RKO (cell line): ENCODE data around the gene KIF26B.
"Not testable (repeated sequence)": the region's sequence is repeated elsewhere in the genome, so short reads cannot be mapped to it uniquely, and the experiment has no call there.

Source experiments
- DNase-seq: peaks from one replicate; pipeline ENCODE4 v3.0.0-alpha.2; 2016; ENCODE audit warnings: low spot score

The KIF26B gene

DNA sequence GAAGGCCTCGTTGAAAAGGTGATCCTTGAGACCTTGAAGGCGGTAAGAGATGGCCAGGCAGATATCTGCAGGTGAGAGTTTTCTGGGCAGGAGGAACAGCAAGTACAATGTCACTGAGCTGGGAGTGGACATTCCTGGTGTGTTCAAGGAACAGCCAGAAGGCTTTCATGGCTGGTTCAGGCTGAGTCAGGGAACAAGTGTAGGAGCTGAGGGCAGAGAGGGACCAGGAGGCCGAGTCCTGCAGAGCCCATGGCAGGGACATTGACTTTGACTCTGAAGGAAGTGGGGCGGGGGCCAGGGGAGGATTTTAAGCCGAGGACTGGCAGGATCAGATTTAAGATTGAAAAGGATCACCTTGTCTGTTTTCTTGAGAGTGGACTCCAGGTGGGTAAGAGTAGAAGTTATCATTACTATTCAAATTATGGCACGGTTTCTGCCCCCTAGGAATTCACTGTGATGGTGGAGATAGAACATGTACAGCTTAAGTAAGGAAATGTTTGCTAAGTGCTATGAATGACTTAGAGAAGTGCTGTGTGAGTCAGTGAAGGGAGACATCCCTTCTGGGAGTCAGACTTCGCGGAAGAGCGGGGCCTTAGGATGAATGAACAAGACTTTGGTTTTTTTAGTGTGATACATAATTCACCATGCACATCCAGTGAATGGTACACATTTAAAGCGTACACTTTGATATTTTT lies 202.3 kb downstream of the KIF26B start:
- no peak for DNase-seq

DNA sequence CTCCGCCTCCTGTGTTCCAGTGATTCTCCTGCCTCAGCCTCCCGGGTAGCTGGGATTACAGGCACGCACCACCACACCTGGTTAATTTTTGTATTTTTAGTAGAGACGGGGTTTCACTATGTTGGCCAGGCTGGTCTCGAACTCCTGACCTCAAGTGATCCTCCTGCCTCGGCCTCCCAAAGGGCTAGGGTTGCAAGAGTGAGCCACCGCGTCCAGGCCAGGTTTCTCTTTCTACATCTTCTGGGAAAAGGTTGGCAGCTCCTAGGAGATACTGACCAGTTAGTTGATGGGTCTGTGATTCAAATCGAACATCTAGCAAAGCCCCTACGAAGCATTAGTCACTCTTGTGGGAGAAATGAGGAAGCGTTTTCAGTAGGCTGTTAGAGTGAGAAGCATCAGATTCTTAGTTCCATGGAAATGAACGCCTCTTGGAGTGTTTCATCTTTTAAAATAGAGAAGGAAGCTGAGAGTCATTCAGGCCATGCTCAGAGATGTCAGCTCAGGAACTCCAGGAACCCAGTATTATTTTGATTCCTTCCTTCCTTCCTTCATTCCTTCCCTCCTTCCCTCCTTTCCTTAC lies 204.4 kb downstream of the KIF26B start:
- DNase-seq: not testable (repeated sequence)

DNA sequence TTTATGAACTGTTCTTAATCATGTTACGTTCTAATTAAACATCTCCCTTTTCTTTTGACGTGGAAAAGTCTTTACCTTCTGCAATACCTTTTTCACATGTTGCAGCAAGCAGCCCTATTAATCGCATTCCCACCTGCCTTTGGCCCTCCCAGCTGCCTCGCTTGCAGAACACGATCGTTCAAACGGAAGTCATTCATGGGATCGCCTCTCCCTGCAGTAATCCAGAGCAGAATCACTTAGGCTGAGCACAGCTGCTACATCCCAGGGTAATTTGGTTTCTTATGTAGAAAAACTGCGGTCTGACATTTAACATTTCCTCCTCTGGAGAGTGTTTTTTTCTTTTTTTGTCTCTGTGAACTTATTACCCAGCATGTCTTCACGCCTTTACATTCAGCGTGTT lies 206.3 kb downstream of the KIF26B start:
- no peak for DNase-seq

DNA sequence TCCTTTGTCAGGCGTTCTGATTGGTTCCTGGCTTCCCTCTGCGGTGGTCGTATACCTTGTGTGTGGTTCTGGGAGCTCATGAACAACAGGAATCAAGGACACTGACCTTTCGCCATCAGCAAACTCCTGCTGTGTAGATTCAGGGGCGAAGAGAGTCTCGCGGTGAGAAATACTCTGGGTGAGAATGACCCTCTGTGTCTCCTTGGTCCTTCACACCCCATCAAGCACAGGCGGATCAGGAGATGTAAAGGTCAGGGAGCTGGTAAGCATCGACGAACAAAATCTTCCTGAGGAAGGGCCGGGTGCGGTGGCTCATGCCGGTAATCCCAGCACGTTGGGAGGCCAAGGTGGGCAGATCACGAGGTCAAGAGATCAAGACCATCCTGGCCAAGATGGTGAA lies 207.2 kb downstream of the KIF26B start:
- DNase-seq: no peak

DNA sequence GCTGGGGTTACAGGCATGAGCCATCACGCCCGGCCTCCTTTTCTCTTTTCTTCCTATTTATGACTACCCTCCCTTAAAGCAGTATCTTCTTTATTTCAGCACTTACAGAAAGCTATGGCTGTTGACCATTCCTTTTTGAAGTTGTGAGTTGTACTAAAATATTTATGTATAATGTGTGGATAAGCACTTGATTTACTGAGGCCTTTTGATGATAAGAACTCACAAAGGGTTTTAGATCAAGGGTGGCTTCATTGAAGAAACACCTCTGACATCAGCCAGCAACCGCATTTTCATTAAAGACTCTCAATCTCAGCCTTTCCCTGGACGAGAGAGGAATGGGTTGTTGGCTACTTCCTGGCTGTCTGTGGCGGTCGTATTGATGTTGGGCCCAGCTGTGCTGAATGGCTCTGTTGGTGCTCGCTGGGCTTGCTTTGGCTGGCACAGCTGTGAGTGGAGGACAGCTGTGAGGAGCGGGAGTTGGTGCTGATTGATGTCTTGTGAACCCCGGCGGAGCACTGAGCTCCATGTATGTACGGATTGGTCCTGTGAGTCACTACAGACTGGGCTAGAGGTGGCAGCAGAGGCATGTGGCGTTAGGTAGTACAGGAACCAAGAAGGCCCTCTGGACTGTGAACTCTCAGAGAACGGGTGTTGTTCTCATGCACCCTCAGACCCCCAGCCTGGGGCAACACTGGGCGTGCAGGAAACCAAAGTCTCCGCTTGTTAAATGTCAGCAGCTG lies 208.8 kb downstream of the KIF26B start:
- no peak for DNase-seq

DNA sequence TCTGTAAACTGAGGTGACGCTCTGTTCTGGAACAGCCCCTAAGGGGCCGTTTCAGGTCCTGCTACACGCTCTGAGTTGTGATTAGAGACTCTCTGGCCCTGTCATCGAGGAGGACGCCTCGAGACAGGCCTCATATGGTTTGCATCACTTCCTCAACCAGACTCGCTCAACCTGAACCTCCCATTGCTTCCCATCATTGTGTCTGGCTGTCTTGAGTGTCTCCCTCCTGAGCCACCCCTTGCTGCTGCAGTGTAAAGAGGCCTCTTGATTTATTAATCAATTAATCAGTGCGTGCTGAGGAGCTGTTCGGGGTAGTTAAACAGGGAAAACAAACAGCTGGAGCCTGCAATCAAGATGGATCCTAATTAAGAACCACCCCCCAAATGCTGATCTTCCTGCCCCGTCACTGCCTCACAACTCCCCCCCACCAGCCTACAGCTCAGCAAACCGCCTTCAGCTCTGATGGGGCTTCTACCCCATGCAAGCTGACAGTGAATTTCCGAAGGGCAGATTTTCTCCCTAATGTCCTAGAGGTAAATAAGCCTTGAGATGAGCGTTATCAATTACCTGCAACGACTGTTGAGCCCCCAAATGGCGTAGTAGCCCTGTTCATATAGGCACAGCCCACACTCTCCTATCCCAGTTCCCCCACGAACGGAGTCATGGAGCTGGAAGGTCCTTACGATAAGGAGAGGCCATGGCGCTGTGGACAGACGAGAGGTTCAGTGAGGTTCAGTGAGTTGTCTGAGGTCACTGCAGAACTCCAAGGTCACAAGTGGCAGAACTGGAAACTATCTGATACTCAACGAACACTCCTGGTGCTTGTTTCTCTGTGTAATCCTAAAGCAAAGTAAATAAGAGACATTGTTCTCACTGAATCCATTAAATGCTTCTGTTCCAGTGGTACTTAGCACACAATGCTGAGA lies 210.6 kb downstream of the KIF26B start:
- DNase-seq: no peak

DNA sequence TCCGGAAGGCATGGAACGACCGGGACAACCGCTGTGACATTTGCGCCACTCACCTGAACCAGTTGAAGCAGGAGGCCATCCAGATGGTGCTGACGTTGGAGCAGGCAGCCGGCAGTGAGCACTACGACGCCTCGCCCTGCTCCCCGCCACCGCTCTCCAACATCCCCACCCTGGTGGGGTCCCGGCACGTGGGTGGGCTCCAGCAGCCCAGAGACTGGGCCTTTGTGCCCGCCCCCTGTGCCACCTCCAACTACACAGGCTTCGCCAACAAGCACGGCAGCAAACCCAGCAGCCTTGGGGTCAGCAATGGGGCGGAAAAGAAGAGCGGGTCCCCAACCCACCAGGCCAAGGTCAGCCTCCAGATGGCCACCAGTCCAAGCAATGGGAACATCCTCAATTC lies 212.1 kb downstream of the KIF26B start:
- no peak for DNase-seq

DNA sequence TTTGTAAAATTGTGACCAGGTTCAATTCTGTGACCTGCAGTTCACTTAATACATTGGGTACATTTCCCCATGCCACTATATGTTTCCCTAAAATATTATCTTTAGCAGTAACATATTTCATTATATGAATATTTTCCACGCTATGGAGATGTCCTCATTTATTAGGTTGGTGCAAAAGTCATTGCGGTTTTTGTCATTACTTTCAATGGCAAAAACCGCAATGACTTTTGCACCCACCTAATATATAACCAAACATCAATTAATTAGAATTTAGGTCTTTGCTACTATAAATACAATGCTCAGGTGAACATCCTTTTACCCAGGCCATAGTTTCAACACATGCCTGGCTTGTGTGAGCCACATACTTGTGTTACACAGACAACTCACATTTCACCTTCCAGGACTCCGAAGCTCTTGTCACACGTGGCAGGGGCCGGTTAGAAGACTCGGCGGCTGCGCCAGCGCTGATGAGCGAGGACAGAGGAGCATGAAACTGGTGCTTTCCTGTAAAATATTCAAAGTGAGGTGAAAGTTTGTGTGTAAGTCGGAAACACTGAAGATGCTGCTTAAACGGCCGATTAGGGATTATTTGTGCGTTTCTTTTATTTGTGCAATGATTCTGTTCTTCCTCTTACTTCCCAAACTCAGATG lies 215.5 kb downstream of the KIF26B start:
- DNase-seq: no peak

DNA sequence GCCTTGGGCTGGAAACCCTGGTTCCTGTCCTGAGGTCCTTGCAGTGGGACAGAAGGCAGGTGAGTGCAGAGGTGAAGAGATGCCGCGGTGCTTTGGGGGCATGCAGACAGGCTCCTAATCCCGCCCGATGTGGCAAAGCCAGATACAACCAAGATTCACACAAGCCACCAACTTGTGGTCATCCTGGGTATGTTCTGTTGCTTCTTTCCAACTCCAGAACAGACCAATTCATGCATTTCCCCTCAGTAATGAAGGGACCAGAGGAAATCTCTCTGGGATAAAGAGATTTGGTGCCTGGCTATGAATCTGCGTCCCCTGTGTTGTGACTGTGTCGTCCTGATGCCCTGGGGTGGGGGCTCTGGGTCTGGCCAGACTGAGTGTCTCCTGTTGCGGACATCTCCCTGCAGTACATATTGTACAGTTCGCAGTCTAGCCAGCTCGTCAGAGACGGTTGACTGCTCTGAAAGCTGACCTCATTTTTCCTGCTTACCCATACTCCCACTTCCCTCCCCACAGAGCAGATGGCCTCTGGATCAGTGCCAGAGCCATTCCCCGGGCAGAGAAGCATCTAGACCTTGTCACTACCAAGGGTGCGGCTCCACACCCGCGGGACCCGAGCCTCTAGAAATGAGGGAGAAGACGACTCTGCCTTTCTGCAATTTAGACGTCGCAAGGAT lies 216.3 kb downstream of the KIF26B start:
- no peak for DNase-seq

DNA sequence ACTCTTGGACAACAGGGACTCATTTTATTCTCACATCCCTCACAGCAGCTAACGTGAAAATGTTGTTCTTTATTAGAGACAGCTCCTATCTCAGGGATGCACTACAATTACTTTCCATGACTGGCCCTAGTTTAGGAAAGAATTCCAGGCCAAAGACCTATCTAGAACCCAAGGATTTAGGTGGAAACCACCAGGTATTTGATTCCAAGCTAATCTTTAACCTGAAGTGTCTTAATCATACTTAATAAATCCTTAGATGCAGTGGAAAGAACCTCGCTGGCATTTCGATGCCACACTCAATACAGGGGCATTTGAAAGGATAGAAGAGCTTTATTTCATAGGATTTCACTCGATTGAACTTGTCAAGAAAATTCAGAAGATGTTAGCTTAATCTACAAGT lies 218.3 kb downstream of the KIF26B start:
- DNase-seq: no peak

DNA sequence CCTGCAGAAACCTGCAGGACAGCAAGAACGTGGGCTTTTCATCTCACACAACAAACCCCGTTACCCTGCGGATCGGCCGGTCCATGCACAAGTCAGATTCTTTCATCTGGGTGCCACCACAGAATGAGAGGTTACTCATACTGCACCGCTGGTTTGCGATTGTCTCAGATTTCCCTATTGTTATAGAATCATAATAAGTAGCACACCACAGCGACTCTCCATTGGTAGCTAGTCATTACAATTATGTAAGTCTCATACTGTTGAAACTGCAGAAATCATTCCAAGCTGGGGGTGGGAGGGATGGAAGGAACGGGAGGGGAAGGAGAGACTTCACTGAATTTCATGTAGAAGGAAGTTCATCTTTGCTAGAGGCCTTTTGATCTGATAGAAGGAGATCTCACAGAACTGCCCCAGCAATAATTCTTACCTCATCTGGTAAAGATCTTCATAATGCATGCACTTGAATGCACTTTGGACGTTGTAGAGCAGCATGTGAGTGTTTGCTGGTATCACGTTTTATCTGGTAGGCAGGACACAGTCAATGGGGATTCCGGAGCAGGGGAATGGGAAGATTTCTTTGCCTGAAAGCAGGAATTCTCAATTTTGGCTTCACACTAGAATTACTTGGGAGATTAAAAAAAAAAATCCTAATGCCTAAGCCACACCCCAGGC lies 221.1 kb downstream of the KIF26B start:
- DNase-seq: no peak

DNA sequence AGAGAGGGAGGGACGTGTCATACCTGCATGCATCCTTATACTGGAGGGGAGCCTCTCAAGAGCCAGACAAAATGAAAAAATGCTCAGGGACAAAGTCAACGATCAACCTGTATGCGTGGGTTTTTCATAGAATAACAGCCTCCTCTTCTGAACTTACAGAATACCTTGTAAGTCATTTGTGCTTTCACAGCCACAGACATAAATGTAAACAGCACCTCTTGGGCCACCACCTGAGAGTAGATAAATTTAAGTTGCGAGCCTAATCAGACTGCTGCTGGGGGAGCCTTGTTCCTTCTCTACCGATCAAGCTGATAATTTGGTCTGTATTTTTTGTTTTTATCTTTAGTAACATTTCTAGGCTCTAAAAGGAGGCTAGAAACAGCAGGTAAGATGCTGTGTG lies 223.1 kb downstream of the KIF26B start:
- no peak for DNase-seq

DNA sequence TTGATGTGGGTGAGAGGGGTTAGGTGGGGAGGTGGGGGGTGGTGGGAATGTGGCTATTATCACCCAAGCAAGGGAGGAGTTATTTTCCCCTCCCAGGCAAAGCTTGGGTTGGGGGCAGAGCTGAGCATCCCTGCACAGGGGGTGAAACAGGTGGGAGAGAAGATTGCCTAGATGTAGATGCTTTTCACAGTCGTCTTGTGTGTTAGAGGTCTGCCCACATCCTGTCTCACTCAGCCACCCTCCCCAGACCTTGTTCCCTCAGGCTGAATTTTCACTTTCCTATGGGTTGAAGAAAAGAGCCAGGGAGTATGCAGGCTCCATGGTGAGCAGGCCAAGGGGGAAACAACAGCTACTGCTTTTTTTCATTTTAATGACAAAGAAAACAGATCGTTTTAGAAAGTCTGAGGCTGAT lies 223.5 kb downstream of the KIF26B start:
- no peak for DNase-seq

DNA sequence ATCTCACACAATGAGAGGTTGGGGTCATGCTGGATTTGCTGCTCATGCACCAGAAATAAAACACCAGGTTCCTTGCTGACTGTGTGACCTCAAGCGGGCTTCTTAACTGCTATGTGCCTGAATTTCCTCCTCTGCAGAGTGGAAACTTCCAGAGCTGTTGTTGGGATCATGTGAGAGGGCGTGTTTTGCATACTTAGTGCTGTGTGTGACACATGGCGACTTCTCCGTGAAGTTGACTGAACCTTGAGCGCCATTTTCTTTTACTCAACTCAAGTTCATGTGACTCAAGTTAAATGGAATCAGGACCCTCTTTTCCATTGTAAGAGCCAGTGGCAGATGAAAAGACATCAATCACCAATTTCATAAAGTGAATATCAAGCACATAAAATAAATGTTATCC lies 224.0 kb downstream of the KIF26B start:
- DNase-seq: no peak

DNA sequence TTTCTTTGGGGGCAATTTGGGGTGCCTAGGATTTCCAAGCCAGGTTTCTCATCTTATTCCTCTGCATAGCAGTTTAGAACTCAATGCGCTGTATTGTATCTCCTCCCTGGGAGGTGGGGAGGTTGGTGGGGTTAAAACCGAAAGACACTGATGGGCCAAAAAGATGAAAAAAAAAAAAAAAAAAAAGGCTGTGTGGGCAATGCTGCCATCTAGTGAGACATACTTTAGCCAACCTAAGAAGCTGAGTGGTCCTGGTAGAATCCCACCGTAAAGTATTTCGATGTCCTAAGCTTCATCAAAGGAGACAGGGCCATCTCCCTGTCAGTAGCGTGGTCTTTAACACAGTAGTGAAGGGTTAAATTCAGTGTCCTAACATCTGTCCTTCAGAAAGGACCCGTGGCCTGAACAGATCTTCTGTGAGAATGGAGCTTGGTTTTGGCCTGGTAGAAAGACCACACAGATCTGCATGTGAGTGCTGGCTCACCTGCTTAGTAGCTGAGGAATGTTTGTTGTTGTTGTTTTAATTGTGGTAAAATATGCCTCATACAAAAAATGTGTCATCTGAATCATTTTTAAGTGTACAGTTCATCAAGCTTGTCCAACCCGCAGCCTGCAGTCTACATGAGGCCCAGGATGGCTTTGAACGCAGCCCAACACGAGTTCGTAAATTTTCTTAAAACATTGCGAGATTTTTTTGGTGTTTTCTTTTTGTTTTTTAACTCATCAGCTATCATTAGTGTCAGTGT lies 226.2 kb downstream of the KIF26B start:
- DNase-seq: no peak

DNA sequence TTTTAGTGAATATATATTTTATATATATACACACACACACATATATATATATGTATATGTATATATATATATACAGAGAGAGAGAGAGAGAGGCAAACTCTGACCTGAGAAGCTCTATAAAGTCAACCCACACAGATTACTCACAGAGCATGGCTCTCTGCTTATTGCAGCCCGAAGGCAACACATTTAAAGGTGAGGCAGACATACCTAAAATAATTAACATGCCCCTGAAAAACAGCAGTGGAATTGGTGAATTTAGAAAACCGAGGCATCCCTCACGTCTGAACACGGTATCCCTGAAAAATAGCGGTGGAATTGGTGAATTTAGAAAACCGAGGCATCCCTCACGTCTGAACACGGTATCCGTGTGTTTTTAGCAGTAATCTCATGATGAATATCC lies 228.2 kb downstream of the KIF26B start:
- no peak for DNase-seq

DNA sequence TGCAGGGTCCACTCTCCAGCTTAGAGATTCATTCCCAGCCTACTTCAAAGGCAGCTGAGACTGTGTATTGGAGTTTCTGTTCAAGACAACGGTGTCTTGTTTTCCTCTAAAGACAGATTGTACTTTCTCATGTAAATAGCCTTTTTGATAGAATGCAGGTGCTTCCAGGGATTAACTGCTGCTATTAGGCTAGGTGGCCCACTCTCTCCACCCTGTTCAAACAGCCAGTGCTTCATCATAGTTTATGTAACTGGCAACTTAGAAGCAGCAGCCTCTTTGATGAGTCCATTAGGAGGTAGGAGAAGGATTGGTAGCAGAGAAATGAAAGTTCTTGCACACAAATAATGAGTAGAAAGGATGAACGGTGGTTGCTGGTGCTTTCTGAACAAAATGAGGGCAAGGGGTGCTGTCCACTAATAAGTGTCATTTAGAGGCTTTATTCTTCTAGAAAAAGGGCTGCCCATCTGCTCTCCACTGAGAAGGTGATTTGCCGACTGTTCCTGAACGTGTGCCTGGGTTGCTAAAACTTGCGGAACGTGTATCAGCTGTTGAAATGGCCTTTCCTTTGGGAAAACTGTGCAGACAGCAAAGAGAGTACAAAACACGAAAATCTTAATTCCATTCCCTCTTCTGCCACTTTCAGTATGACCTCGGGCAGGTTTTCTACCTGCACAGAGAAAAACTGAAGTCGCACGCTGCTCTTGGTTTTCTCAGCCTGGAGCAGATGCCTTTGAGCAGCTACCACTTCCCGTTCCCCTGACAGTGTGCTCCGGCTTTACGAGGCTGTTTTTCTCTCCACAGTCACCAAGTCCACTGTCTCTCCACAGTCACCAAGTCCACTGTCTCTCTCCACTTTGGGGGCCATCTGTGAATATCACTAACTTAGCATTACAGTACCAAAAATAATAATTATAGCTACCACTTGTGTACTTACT lies 228.9 kb downstream of the KIF26B start:
- DNase-seq: no peak

DNA sequence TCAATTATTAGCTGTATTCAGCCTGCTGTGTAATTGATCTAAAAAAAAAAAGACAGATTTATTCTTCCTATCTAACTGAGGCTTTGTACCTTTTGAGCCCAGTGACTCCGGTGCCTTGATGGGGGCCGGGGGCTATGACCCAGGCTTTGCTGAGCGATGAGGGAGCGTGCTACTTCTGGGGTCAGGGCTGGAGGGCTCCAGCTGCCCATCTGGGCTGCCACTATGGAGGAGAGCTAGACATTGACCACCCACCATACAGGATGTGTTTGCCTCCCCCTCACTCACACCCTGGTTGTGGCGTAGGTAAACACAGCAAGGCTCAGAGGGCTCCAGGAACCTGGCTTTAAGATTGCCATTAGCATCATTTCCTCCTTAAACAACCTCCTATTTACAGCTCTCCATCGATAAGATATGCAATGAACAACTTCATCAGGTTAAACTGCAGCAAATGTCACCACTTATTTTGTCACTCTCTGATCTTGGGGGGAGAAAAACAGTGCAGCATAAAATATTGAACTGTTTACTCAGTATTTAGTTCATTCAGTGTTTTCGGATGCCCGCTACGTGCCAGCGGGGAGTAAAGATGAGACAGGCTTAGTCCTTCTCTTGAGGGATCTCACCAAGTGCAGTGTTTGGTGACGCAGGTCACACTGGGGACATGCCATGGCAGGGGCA lies 231.6 kb downstream of the KIF26B start:
- no peak for DNase-seq
